HAP-1 (cell line): ENCODE results near the gene IL12A.

Experiments
- DNase-seq, 2 experiments: peaks; one replicate each; pipeline ENCODE4 v3.0.0-alpha.2; 2016 to 2020; ENCODE audit warnings: low spot score in 2 of 2
- H3K27me3 ChIP-seq: fragments of 250-450 bp; sonication (Bioruptor Pico); 2 replicates; pipeline ENCODE4 v1.5.1; 2020; ENCODE audit warnings: low read depth, mild to moderate bottlenecking, moderate library complexity
- H3K36me3 ChIP-seq: fragments of 250-450 bp; sonication (Bioruptor Pico); replicated peaks from 2 replicates; pipeline ENCODE4 v1.5.1; 2020; ENCODE audit warnings: mild to moderate bottlenecking
- H3K4me1 ChIP-seq: fragments of 250-450 bp; sonication (Bioruptor Pico); 2 replicates; pipeline ENCODE4 v1.5.1; 2020; ENCODE audit warnings: mild to moderate bottlenecking
- H3K4me3 ChIP-seq: fragments of 250-450 bp; sonication (Bioruptor Pico); 2 replicates; pipeline ENCODE4 v1.5.1; 2020; ENCODE audit warnings: mild to moderate bottlenecking, moderate library complexity
- H3K9me3 ChIP-seq: fragments of 250-450 bp; sonication (Bioruptor Pico); 2 replicates; pipeline ENCODE4 v1.5.1; 2020; ENCODE audit warnings: mild to moderate bottlenecking, moderate library complexity
- in situ Hi-C: fragments of 300-500 bp; cut with MboI; formaldehyde crosslinking; loops from 3 replicates; pipeline ENCODE4 v1.14.3; 2020; ENCODE audit warnings: low sequenced_read_pairs, inconsistent platforms, mixed read lengths

The IL12A gene

DNA sequence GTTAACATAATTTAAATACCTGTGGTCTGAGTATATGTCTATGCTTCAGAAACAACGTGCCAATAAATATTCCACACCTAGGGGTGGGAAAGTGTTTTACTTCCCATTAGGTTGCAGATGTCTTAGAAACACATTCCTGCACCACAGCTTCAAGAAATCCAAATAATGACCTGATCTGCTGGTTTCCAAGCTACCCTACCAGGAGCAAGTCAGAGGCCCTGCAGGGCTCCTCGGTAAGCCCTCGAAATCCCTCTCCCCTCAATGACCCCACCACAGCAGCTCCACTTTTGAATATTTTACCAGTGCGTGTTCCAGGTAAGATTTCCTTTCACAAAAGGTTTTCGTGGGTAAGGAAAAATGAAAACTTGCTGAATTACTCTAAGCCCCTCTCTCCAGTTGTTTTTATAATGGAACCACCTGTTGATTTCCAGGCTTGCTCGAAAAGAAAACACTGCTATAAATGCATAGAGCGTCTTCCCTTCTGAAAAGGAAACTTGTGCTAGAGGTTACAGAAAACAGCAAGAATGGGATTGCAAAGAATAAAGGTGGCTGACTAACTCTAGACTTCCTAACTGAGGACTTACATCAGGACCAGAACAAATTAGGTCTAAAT, 12.6 kb downstream of the IL12A start:
- Histone ChIP-seq H3K27me3 (no peaks in the 10 kb centered on the region), H3K9me3 (no peaks in the 10 kb centered on the region), H3K4me1 (no peaks in the 10 kb centered on the region), H3K36me3 (no peaks in the 10 kb centered on the region), H3K4me3 (no peak overlapping the region)
- in situ Hi-C loops = loop anchor here (5.0 to 25.0 kb wide), 2 partner anchors 119 to 739 kb away; no protein-coding TSS in a partner anchor
- no peak for DNase-seq

DNA sequence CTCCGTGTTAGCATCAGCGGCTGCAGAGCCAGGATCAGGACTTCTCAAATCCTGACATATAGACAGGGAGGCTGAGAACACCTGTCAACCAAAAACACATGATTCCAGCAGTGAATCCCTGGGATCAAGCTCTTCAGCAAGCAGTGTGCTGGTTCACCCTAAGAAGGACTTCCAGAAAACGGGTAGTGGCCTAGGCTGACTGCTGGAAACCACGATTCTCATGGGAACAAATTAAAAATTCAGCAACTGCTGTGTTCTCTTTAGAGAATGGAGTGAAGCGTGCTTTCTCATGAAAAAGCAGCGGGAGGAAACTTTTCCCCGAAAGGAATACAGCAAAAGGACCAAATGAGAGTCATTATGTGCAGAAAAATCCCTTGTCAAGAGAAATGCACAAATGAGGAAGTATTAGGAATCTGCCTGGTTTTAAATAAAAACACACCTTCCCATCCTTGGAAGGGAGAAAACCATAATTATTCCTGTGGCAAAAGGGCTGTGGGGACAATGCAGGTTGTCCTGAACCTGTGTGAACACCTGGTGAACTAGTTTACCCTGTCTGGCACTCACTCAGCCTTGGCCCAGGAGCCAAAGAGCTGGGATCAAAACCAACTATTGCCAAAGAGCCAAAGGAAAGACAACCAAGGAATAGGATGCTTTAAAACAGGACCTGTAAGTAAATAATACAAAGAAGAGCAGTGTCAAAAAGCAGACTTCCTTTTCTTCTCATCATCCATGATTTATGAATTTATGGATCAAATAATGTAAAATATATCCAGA, 13.4 kb downstream of the IL12A start:
- no peaks in the 10 kb centered on the region for H3K27me3 ChIP-seq
- no peaks in the 10 kb centered on the region for H3K9me3 ChIP-seq
- no peak overlapping the region for H3K4me3 ChIP-seq
- in situ Hi-C loops = loop anchor here (5.0 to 25.0 kb wide), 2 partner anchors 120 to 740 kb away; no protein-coding TSS in a partner anchor
- no peak for DNase-seq
- H3K36me3 ChIP-seq = no peaks in the 10 kb centered on the region
- H3K4me1 ChIP-seq = no peaks in the 10 kb centered on the region

- peak in 1 of 2 experiments; percentile 77 for DNase-seq
- H3K36me3 ChIP-seq = no peaks in the 10 kb centered on the region
- in situ Hi-C loops = loop anchor here (5.0 to 25.0 kb wide), 2 partner anchors 121 to 741 kb away; no protein-coding TSS in a partner anchor
- H3K27me3 ChIP-seq = no peaks in the 10 kb centered on the region
- H3K4me1 ChIP-seq = no peaks in the 10 kb centered on the region
- no peaks in the 10 kb centered on the region for H3K9me3 ChIP-seq
- H3K4me3 ChIP-seq = no peak overlapping the region
Measured at GRCh38 chr3:160003520-160004128, 15.0 kb downstream of the IL12A start.

DNA sequence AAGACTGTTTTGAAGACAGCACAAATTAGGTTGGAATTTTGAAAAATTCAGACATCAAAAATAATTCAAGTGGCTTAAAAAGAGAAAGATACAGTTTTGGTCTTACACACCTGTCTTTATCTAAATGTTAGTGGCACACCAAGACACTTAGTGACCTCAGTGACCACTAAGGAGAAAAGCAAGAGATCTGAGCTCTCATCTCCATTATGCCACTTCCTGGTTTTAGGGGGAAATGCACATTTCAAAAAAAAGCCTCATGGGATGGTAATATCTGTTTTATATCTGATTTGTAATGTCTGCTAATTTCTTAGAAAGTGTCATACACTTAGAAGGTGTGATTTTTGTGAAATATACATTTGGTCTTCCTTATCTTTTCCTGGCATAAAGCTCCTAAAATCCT, 16.4 kb downstream of the IL12A start:
- Histone ChIP-seq H3K9me3 (no peaks in the 10 kb centered on the region), H3K36me3 (no peaks in the 10 kb centered on the region), H3K4me3 (no peak overlapping the region), H3K4me1 (no peaks in the 10 kb centered on the region), H3K27me3 (no peaks in the 10 kb centered on the region)
- no peak for DNase-seq
- in situ Hi-C loops = loop anchor here (25.0 kb wide), 1 partner anchor 743 kb away; no protein-coding TSS in a partner anchor

DNA sequence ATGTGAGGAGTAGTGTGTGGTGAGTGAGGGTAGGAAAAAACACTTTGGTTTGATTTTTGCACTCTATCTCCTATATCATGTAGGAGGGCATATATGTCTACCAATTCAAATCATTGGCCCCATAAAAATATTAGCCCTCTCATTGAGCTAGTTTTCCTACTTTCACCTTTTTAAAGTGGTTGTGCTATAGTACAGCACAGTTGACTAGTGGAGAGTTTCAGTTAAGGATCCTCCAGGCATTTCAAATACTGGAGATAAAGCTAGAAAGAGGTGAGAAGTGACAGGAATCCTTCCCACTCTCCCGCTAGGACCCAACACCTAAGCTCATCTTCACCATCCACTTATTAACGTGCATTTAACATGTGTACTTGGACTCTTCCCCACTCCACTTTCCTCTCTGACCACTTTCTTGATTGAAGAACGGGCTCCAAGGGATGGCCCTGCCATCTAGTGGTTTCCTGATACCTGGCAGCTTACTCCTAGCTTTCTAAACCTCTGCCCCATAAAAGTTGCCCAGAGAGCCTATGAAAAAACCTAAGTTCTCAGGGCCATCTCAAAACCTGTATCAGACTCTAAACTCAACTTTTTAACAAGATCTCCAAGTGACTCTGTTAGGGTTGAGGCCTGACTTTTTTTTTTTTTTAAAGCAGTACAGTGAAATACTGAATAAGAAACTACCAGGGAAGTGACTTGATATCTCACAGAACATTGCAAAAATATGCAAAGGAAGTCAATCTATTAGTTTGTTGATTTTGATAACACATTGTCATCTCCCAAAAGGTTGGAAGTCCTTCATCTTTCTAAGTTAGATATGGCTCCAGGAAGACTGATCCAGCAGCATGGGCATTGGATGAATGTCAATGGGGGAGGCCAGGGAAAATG, 17.9 kb downstream of the IL12A start:
- Histone ChIP-seq H3K9me3 (no peaks in the 10 kb centered on the region), H3K36me3 (no peaks in the 10 kb centered on the region), H3K4me3 (no peak overlapping the region), H3K27me3 (no peaks in the 10 kb centered on the region), H3K4me1 (no peaks in the 10 kb centered on the region)
- in situ Hi-C loops = loop anchor here (25.0 kb wide), 1 partner anchor 744 kb away; no protein-coding TSS in a partner anchor
- peak; percentile 59 to 61 for DNase-seq

DNA sequence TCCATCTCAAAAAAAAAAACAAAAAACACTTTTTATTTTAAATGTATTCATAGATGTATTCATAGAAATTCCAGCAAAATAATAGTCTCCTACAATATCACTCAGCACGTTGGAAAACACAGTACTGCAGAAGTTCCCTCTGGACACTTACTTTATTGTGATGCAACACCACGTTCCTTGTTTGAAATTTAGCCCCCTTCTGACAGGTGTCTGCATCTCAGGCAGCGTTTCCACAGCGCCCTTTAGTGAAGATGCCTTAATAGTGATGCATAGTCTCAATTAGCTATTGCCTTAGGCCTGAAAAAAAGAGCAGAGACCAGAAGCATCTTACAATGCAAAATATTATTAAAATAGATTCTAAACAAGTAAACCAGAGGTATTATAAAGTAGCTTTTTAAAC, 20.3 kb downstream of the IL12A start:
- Histone ChIP-seq H3K4me3 (no peak overlapping the region), H3K36me3 (no peaks in the 10 kb centered on the region), H3K9me3 (no peaks in the 10 kb centered on the region), H3K4me1 (no peaks in the 10 kb centered on the region), H3K27me3 (no peaks in the 10 kb centered on the region)
- DNase-seq = no peak
- in situ Hi-C loops = loop anchor here (25.0 kb wide), 1 partner anchor 747 kb away; no protein-coding TSS in a partner anchor

DNA sequence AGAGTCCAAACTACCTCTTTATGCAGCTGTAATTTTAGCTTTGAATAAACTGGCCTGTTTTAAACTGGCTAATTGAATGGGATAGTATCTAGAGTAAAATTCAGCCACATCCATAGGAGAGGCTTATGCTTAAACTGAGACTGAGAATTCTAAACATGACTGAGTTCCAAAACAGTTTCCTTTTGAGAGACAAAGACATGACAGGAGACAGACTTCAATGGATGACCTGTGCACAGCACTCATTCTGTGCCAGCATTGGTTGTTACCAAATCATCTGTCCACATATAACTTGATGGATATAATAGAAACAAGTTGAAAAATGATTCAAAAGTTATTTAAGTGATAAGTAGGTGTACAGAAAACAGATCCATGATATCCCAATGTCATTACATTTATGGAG, 20.9 kb downstream of the IL12A start:
- no peak for DNase-seq
- no peaks in the 10 kb centered on the region for H3K36me3 ChIP-seq
- H3K27me3 ChIP-seq = no peaks in the 10 kb centered on the region
- in situ Hi-C loops = loop anchor here (25.0 kb wide), 1 partner anchor 747 kb away; no protein-coding TSS in a partner anchor
- no peak overlapping the region for H3K4me3 ChIP-seq
- H3K4me1 ChIP-seq = no peaks in the 10 kb centered on the region
- no peaks in the 10 kb centered on the region for H3K9me3 ChIP-seq

GRCh38 chr3:160010578-160010977, 21.9 kb downstream of the IL12A start:
- Histone ChIP-seq H3K4me3 (no peak overlapping the region), H3K27me3 (no peaks in the 10 kb centered on the region), H3K36me3 (no peaks in the 10 kb centered on the region), H3K4me1 (no peaks in the 10 kb centered on the region), H3K9me3 (no peaks in the 10 kb centered on the region)
- in situ Hi-C loops = loop anchor here (25.0 kb wide), 1 partner anchor 748 kb away; no protein-coding TSS in a partner anchor
- no peak for DNase-seq

- Histone ChIP-seq H3K9me3 (no peaks in the 10 kb centered on the region), H3K4me3 (no peak overlapping the region), H3K4me1 (no peaks in the 10 kb centered on the region), H3K36me3 (no peaks in the 10 kb centered on the region), H3K27me3 (no peaks in the 10 kb centered on the region)
- in situ Hi-C loops = loop anchor here (25.0 kb wide), 1 partner anchor 750 kb away; no protein-coding TSS in a partner anchor
- DNase-seq = no peak
Measured at GRCh38 chr3:160012108-160012507, 23.5 kb downstream of the IL12A start.

DNA sequence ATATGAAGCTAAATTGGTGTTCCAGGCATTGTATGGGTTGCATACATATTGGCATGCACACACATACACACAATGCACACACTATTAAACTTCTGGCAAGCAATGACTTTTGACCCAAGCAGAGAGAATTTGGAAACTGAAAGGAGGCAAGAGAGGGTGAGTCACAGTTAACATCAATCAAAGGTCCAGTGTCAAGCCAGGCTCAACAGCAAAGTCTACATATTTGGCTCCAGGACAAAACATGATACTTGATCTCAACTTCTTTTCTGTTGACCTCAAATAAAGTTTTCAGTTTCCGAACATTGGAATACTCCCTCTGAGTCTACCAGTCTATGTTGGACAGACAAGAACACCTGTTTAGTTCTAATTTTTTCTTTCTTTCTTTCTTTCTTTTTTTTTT, 28.3 kb downstream of the IL12A start:
- in situ Hi-C loops = loop anchor here (25.0 kb wide), 1 partner anchor 755 kb away; no protein-coding TSS in a partner anchor
- Histone ChIP-seq H3K4me3 (no peak overlapping the region), H3K9me3 (no peaks in the 10 kb centered on the region), H3K27me3 (no peaks in the 10 kb centered on the region; the same call in 1 of the 2 replicates), H3K4me1 (no peaks in the 10 kb centered on the region), H3K36me3 (no peaks in the 10 kb centered on the region)
- DNase-seq = no peak

GRCh38 chr3:160018959-160019358, 30.3 kb downstream of the IL12A start:
- Histone ChIP-seq H3K4me3 (no peak overlapping the region), H3K9me3 (no peaks in the 10 kb centered on the region), H3K36me3 (no peaks in the 10 kb centered on the region), H3K27me3 (no peaks in the 10 kb centered on the region; the same call in 1 of the 2 replicates), H3K4me1 (no peaks in the 10 kb centered on the region)
- in situ Hi-C loops = loop anchor here (25.0 kb wide), 1 partner anchor 757 kb away; no protein-coding TSS in a partner anchor
- DNase-seq = no peak

DNA sequence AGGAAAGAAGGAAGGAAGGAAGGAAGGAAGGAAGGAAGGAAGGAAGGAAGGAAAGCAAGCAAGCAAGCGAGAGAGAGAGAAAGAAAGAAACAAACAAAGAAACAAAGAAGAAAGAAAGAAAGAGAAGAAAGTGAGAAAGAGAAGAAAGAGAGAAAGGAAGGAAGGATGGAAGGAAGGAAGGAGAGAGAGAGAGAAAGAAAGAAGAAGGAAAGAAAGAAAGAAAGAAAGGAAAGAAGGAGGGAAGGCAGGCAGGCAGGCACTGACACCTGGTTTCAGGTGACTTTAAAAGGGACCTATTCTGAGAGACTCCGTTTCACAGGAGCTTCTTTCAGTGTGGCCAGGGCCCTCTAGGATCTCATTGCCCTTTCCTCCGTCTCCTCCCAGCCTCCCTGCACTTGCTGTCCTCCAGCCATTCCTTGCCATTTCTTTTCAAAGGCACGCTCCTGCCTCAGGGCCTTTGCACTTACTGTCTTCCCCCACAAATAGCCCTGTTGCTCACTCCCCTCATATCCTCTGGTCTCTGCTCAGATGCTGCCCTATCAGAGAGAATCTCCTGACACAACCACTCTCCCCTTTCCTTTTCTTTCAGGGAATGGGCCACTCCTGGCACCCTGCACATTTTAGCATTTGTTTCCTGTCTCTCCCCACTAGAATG, 31.5 kb downstream of the IL12A start:
- Histone ChIP-seq H3K27me3 (no peaks in the 10 kb centered on the region; the same call in 1 of the 2 replicates), H3K4me1 (no peaks in the 10 kb centered on the region), H3K9me3 (no peaks in the 10 kb centered on the region), H3K4me3 (no peak overlapping the region), H3K36me3 (no peaks in the 10 kb centered on the region)
- DNase-seq = no peak
- in situ Hi-C loops = loop anchor here (25.0 kb wide), 1 partner anchor 758 kb away; no protein-coding TSS in a partner anchor
